PC-9 (cell line): ENCODE data around the gene IKZF5. TPM values are rescaled to one million over a fixed set of nuclear protein-coding genes. Genes with fewer than 3 reads are reported as not detected.

Source experiments
- BruUV-seq: library from RNA; stranded (reverse); fragments of 400-500 nt; replicated peaks from 2 replicates; lab custom pipeline; 2021; lab: Mats Ljungman, UMichigan
- CTCF ChIA-PET: fragments of 300-600 bp; sonication (Branson Sonifier 250); formaldehyde crosslinking; loops from one replicate; lab custom pipeline; 2022; ENCODE audit warnings: antibody characterized with exemption; lab: Charles Lee
- POLR2A ChIA-PET: fragments of 300-600 bp; sonication (Branson Sonifier 250); formaldehyde crosslinking; loops from one replicate; lab custom pipeline; 2022; ENCODE audit warnings: antibody characterized with exemption; ENCODE audit not compliant: unreplicated experiment; lab: Charles Lee
- DNase-seq, 2 experiments: peaks; one replicate each; pipeline versions ENCODE4 v3.0.0 to v3.0.0-alpha.2; 2015 to 2022; ENCODE audit warnings: mixed read lengths in 1 of 2
- H2AFZ ChIP-seq: fragments of 200-600 bp; sonication (generic); 2 replicates; pipeline ENCODE4 v1.8.1; 2017; ENCODE audit warnings: antibody characterized with exemption
- H3F3A ChIP-seq: fragments of 200-600 bp; sonication (generic); 2 replicates; pipeline ENCODE4 v1.8.1; 2017; ENCODE audit warnings: antibody characterized with exemption, mild to moderate bottlenecking, low read depth; ENCODE audit not compliant: insufficient read depth
- H3K27ac ChIP-seq: fragments of 200-600 bp; sonication (generic); 2 replicates; pipeline ENCODE4 v1.6.1; 2016; ENCODE audit warnings: mixed run types
- H3K27me3 ChIP-seq: fragments of 200-600 bp; sonication (generic); 2 replicates; pipeline ENCODE4 v1.6.1; 2016; ENCODE audit warnings: low read depth, mixed run types; ENCODE audit not compliant: insufficient read depth
- H3K36me3 ChIP-seq: fragments of 200-600 bp; sonication (generic); 2 replicates; pipeline ENCODE4 v1.6.1; 2016; ENCODE audit warnings: low read depth, mixed run types
- H3K4me1 ChIP-seq: fragments of 200-600 bp; sonication (generic); replicated peaks from 2 replicates; pipeline ENCODE4 v1.6.1; 2016; ENCODE audit warnings: mixed run types; ENCODE audit not compliant: insufficient read depth
- H3K4me2 ChIP-seq: fragments of 200-600 bp; sonication (generic); 2 replicates; pipeline ENCODE4 v1.6.1; 2017; ENCODE audit warnings: mixed run types
- H3K4me3 ChIP-seq: fragments of 200-600 bp; sonication (generic); 2 replicates; pipeline ENCODE4 v1.6.1; 2016; ENCODE audit warnings: mixed run types
- H3K79me2 ChIP-seq: fragments of 200-600 bp; sonication (generic); 2 replicates; pipeline ENCODE4 v1.6.1; 2017; ENCODE audit warnings: low read depth, mixed run types
- H3K9me2 ChIP-seq: fragments of 200-600 bp; sonication (generic); 2 replicates; pipeline ENCODE4 v1.8.1; 2017; ENCODE audit warnings: mild to moderate bottlenecking; ENCODE audit not compliant: insufficient read depth
- H3K9me3 ChIP-seq: fragments of 200-600 bp; sonication (generic); 2 replicates; pipeline ENCODE4 v1.8.1; 2016; ENCODE audit warnings: low read depth; ENCODE audit not compliant: insufficient read depth
- H4K20me1 ChIP-seq: fragments of 200-600 bp; sonication (generic); 2 replicates; pipeline ENCODE4 v1.8.1; 2017; ENCODE audit not compliant: insufficient read depth
- EZH2 ChIP-seq: fragments of 200-600 bp; sonication (generic); IDR thresholded peaks from 2 replicates; pipeline ENCODE4 v1.8.0; 2017; ENCODE audit warnings: antibody characterized with exemption, low read depth
- intact Hi-C: fragments of 100-400 bp; cut with micrococcal nuclease; formaldehyde crosslinking; loops from one replicate; pipeline ENCODE4 v1.10.0; 2022; ENCODE audit not compliant: unreplicated experiment
- total RNA-seq: library from RNA; stranded (reverse); gene quantifications from 2 replicates; pipeline ENCODE4 v1.2.3, GENCODE V29; 2021
- TF ChIP-seq, protein P1 (sequence below): fragments of 200-600 bp; sonication (generic); conservative IDR thresholded peaks from 2 replicates; pipeline ENCODE4 v1.6.1; 2017; ENCODE audit warnings: mixed run types, antibody characterized with exemption, mild to moderate bottlenecking, moderate library complexity

The IKZF5 gene
- total RNA-seq, 1 experiment from 2014 or later = 7.1 TPM

DNA sequence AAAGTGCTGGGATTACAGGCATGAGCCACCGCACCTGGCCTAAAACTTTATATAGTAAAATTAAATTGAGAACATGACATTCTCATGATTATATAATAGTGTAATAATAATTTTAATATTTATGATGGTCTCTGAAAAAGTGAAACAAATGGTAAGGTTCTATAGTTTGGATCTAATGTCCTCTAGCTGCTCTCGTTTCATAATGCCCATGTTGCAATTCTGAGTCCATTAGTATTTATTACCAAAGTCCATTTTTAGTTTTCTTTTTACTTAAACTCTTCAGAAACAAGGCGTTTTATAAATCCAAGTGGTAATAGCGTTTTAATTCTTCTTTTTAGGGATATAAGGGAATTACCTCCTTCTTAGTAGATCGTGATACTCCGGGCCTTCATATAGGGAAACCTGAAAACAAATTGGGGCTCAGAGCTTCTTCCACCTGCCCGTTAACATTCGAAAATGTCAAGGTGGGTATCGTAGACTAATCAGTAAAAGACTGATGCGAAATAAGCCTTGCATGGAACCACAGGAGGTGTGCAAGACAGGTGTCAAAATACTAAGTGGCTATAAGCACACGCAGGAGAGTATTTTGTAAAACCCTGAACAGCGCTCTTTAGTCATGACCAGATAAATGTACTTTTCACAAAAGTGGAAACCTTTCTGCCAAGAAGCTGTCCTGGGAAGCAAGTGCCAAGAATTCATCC is 34.3 kb upstream of the IKZF5 start:
- POLR2A ChIA-PET = no interaction called here

DNA sequence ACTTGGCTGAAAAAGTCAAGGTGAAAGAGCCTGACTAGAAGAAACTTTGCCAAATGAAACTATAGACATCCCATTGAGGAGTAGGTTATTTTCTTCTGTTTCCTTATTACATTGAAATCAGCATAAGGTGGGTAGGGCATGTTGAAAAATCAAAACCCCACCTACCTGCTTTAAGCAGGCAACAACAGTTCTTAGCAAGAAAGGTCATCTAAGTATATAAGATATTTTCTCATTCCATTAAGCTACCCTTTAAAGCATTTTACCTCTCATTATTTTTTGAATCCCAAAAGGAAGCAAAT is 31.0 kb upstream of the IKZF5 start:
- no peak for TF ChIP-seq EZH2
- TF ChIP-seq, protein P1, sequence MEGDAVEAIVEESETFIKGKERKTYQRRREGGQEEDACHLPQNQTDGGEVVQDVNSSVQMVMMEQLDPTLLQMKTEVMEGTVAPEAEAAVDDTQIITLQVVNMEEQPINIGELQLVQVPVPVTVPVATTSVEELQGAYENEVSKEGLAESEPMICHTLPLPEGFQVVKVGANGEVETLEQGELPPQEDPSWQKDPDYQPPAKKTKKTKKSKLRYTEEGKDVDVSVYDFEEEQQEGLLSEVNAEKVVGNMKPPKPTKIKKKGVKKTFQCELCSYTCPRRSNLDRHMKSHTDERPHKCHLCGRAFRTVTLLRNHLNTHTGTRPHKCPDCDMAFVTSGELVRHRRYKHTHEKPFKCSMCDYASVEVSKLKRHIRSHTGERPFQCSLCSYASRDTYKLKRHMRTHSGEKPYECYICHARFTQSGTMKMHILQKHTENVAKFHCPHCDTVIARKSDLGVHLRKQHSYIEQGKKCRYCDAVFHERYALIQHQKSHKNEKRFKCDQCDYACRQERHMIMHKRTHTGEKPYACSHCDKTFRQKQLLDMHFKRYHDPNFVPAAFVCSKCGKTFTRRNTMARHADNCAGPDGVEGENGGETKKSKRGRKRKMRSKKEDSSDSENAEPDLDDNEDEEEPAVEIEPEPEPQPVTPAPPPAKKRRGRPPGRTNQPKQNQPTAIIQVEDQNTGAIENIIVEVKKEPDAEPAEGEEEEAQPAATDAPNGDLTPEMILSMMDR = no peak
- H3K9me3 ChIP-seq = no peaks in the 10 kb centered on the region
- H3K36me3 ChIP-seq = no peaks in the 10 kb centered on the region
- intact Hi-C loops = no loop called here
- no peak overlapping the region for H2AFZ ChIP-seq
- ChIA-PET POLR2A (no interaction called here), CTCF (no interaction called here)
- H3K79me2 ChIP-seq = no peaks in the 10 kb centered on the region
- no peak overlapping the region for H3K4me3 ChIP-seq
- no TSS peak for BruUV-seq
- DNase-seq = no peak
- no peaks in the 10 kb centered on the region for H3K9me2 ChIP-seq
- no peaks in the 10 kb centered on the region for H3K27me3 ChIP-seq
- H3F3A ChIP-seq = no peaks in the 10 kb centered on the region
- H4K20me1 ChIP-seq = no peaks in the 10 kb centered on the region
- H3K27ac ChIP-seq = no peak overlapping the region
- H3K4me1 ChIP-seq = no peaks in the 10 kb centered on the region
- H3K4me2 ChIP-seq = no peak overlapping the region

More for the DNA sequence above, 34.3 kb upstream of the IKZF5 start:
- no peak for TF ChIP-seq EZH2
- TF ChIP-seq, protein P1 = no peak
- Histone ChIP-seq H3K4me1 (no peaks in the 10 kb centered on the region), H3K9me3 (no peaks in the 10 kb centered on the region), H3F3A (no peaks in the 10 kb centered on the region), H3K36me3 (no peaks in the 10 kb centered on the region), H3K4me2 (no peak overlapping the region), H3K27me3 (no peaks in the 10 kb centered on the region), H3K9me2 (no peaks in the 10 kb centered on the region), H3K4me3 (no peak overlapping the region), H2AFZ (no peak overlapping the region), H4K20me1 (no peaks in the 10 kb centered on the region), H3K79me2 (no peaks in the 10 kb centered on the region), H3K27ac (no peak overlapping the region)
- no peak for DNase-seq
- CTCF ChIA-PET = no interaction called here
- no TSS peak for BruUV-seq
- intact Hi-C loops = loop anchor here (1.0 to 5.0 kb wide), 3 partner anchors 89 to 516 kb away; no protein-coding TSS in a partner anchor

DNA sequence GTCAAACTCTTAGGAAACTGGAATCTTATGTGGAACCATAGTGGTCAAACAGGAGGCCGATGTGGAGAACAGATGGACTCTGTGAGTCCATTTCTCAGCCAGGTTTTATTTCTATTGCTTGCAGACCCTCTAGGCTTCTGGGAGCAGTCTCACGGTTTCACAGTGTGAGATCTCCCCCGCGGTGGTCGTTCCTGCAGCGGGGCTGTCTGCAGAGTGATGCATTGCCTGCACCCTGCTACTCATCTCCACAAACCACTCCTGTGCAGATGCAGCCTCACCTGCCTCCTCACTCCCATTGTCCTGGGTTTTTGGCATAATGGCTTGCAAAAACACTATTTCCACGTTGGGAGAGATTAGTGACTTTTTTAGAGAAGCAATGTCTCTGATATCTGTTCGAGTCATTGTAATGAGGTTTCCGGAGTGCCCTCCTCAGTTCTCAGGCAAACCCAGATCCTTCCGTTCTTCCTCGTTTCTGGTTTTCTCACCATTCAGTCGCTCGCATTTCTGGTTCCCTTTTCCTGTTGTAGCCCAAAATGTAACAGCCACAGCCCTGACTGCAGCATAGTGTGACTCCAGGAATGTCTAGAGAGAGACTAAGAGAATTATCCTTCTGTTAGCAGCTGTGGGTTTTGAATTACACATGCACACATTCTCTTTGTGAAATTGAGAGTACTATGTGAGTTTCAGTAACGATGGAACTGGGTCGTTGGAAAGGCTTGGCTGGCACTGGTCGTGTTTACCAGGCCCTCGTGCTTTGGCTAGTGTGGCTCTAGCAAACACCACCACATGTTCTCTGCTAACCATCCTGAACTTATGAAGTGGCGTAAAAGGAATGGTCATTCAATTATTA is 30.4 kb upstream of the IKZF5 start:
- Histone ChIP-seq H3K4me1 (no peaks in the 10 kb centered on the region), H3K9me3 (no peaks in the 10 kb centered on the region), H3K4me3 (no peak overlapping the region), H3K27ac (no peak overlapping the region), H2AFZ (no peak overlapping the region), H4K20me1 (no peaks in the 10 kb centered on the region), H3K36me3 (no peaks in the 10 kb centered on the region), H3K27me3 (no peaks in the 10 kb centered on the region), H3K79me2 (no peaks in the 10 kb centered on the region), H3K9me2 (no peaks in the 10 kb centered on the region), H3K4me2 (no peak overlapping the region), H3F3A (no peaks in the 10 kb centered on the region)
- no TSS peak for BruUV-seq
- no peak for DNase-seq
- ChIA-PET POLR2A (no interaction called here), CTCF (no interaction called here)
- intact Hi-C loops = no loop called here
- TF ChIP-seq, protein P1 = no peak
- TF ChIP-seq EZH2 = no peak
